ENCODE data around the gene PSMA7. TPM values are rescaled to one million over a fixed set of nuclear protein-coding genes. Genes with fewer than 3 reads are reported as not detected.

PSMA7 gene
- total RNA-seq, 2 donors from 2014 or later: 174 to 176 TPM

DNA sequence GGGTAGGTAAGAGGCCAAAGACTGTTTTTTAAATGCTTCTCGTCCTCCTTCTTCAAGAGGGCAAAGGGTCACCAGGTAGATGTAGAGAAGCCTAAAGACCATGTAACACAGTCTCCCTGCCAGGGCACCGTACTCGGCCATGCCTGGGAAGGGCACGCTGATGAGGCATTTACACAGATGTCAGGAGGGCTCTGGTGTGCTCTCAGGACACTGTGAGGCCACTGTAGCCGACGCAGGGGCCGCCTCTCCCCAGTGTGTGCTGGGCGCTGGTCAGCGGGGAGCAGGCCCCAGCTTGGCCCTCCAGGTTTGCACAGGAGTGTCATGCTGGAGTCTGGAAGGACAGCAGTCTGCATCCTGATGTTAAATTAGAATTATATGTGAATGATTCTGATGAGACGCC lies 32.5 kb upstream of the PSMA7 start:
- DNase-seq (no peak), ATAC-seq (no peak)
- peaks cover 0 to 9% of the 10 kb centered on the region in 2 donors for H3K36me3 ChIP-seq (replicated peaks in 1 of 2; ENCODE audit: insufficient read depth in 1 of 2, low read depth in 2 of 2)
- no peaks in the 10 kb centered on the region for H3K4me1 ChIP-seq
- H3K27me3 ChIP-seq: no peaks in the 10 kb centered on the region
- no peak overlapping the region for H3K27ac ChIP-seq
- WGBS, 2 donors: 78 to 90% methylated on average over 6 to 10 of the region's 10 CpGs
- no peaks in the 10 kb centered on the region for H3K9me3 ChIP-seq
- intact Hi-C loops (cut with DNase I): no loop called here
- no peak overlapping the region for H3K4me3 ChIP-seq
- no peak for TF ChIP-seq POLR2A (IDR thresholded peaks at IDR 0.05)

DNA sequence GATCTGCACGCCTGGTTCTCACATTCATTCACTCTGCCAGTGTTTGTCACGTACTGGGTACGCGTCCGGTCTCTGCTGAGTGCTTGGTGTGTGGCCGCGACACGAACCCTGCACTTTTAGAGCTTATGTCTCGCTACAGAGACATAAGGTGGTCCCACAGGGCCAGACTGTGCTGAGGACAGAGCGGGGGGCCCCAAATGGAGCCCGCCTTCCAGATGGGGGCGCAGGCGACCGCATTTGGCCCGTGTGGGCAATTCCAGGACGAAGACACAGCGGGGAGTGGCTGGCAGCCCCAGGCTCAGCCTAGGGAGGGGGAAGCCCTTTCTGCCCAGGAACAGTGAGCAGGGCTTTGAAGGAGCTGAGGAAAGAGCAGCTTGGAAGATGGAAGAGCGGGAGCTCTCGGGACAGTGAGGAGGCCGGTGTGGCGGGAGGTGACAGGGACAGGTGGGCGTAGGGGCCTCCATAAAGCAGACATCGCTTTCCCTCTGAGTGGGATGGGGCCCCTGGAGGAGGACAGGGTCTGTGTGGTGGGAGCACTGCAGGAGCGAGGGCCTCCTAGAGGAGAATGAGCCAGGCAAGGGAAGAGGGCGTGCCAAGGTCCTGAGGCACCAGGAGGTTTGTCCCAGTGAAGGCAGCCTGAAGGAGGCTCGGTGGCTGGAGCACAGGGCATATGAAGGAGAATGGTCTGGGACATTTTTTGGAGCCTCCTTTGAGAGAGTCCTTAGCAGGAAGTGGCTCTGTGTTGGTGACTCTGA lies 31.9 kb upstream of the PSMA7 start:
- TF ChIP-seq, protein P1, sequence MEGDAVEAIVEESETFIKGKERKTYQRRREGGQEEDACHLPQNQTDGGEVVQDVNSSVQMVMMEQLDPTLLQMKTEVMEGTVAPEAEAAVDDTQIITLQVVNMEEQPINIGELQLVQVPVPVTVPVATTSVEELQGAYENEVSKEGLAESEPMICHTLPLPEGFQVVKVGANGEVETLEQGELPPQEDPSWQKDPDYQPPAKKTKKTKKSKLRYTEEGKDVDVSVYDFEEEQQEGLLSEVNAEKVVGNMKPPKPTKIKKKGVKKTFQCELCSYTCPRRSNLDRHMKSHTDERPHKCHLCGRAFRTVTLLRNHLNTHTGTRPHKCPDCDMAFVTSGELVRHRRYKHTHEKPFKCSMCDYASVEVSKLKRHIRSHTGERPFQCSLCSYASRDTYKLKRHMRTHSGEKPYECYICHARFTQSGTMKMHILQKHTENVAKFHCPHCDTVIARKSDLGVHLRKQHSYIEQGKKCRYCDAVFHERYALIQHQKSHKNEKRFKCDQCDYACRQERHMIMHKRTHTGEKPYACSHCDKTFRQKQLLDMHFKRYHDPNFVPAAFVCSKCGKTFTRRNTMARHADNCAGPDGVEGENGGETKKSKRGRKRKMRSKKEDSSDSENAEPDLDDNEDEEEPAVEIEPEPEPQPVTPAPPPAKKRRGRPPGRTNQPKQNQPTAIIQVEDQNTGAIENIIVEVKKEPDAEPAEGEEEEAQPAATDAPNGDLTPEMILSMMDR (IDR thresholded peaks at IDR 0.05): no peak
- TF ChIP-seq POLR2A (IDR thresholded peaks at IDR 0.05): no peak
- DNase-seq: no peak

DNA sequence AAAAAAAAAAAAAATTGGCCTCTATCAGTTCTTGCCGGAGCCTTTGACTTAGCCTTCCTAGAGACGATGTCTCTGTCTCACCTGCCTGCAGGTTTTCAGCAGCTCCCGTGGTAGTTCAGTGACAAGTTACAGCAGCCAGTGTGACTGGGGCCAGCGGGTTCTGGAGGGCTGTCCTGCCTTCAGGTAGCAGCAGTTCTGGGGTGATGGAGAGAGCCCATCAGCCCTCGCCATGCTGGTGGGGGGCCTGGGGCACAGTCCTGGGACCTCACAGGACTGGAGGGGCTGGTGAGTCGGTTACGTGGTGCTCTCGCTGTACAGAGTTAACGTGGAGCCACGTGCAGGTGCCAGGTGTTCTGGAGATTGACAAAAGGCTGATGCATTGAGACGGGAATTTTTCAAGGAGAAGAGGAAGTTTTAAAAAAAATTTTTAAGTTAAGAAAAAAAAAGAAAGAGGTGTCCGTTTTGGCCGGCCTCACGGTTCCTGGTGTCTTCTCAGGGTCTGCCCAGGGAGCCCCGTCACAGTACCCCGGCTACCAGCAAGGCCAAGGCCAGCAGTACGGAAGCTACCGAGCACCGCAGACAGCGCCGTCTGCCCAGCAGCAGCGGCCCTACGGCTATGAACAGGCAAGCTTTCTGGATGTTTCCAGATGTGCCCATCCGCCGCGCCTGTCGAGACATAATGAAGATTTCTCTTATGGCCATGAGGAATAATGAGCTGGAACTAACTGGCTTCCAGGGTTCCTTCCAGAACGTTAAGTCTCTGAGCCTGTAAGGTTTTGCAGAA lies 31.0 kb upstream of the PSMA7 start:
- H3K36me3 ChIP-seq (replicated peaks in 1 of 2; ENCODE audit: insufficient read depth in 1 of 2, low read depth in 2 of 2): peaks cover 0 to 9% of the 10 kb centered on the region in 2 donors
- H3K27ac ChIP-seq: no peak overlapping the region
- 94 to 96% methylated on average over 28 of the region's 28 CpGs for WGBS, 2 donors
- ATAC-seq (no peak), DNase-seq (no peak)
- no peaks in the 10 kb centered on the region for H3K9me3 ChIP-seq
- intact Hi-C loops (cut with DNase I): no loop called here
- no peak for TF ChIP-seq POLR2A (IDR thresholded peaks at IDR 0.05)
- TF ChIP-seq, protein P1 (IDR thresholded peaks at IDR 0.05): no peak
- no peaks in the 10 kb centered on the region for H3K27me3 ChIP-seq
- no peaks in the 10 kb centered on the region for H3K4me1 ChIP-seq
- H3K4me3 ChIP-seq: no peak overlapping the region

More for the DNA sequence above, 31.9 kb upstream of the PSMA7 start:
- WGBS, 2 donors: 95 to 97% methylated on average over 22 to 26 of the region's 26 CpGs
- Histone ChIP-seq H3K36me3 (replicated peaks in 1 of 2; ENCODE audit: insufficient read depth in 1 of 2, low read depth in 2 of 2) (peaks cover 0 to 9% of the 10 kb centered on the region in 2 donors), H3K4me3 (no peak overlapping the region), H3K9me3 (no peaks in the 10 kb centered on the region), H3K27ac (no peak overlapping the region), H3K27me3 (no peaks in the 10 kb centered on the region), H3K4me1 (no peaks in the 10 kb centered on the region)
- intact Hi-C loops (cut with DNase I): no loop called here
- no peak for ATAC-seq

DNA sequence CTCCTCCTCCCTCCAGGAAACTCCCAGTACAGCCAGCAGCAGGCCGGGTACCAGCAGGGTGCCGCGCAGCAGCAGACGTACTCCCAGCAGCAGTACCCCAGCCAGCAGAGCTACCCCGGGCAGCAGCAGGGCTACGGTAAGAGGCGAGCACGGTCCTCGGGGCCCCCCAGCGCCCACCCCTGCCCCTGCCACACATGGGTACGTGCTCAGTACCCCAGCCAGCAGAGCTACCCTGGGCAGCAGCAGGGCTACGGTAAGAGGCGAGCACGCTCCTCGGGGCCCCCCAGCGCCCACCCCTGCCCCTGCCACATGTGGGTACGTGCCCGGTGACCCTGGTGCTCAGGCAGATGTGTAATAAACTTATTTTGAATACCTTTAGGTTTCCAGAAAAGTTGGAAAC lies 29.5 kb upstream of the PSMA7 start:
- Histone ChIP-seq H3K9me3 (no peaks in the 10 kb centered on the region), H3K36me3 (replicated peaks in 1 of 2; ENCODE audit: insufficient read depth in 1 of 2, low read depth in 2 of 2) (peaks cover 0 to 9% of the 10 kb centered on the region in 2 donors), H3K27me3 (no peaks in the 10 kb centered on the region), H3K4me3 (no peak overlapping the region), H3K4me1 (no peaks in the 10 kb centered on the region), H3K27ac (no peak overlapping the region)
- WGBS, 2 donors: 92% methylated on average over 11 to 18 of the region's 18 CpGs
- TF ChIP-seq, protein P1 (IDR thresholded peaks at IDR 0.05): no peak
- intact Hi-C loops (cut with DNase I): no loop called here
- no peak for ATAC-seq
- DNase-seq: no peak

DNA sequence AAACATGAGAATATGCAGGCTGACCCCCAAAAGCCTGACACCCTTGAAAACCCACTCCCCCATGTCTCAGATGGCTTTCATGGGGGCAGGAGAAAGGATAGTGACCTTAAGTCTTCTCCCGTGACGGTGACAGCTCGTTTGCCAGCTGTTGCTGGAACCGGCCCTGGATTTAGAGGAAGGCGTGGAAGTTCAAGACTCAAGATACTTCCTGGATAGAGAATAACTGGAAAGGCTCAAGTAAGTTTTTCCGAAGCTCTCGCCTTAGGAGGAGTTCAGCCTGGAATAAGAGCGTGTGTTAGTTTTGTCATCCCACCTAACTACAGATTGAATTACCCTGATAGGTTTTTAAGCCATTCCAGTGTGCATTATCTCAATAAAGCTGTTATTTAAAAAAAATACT lies 28.1 kb upstream of the PSMA7 start:
- WGBS, 2 donors: 88 to 92% methylated on average over 8 of the region's 8 CpGs

More for the DNA sequence above, 28.1 kb upstream of the PSMA7 start:
- Histone ChIP-seq H3K27ac (no peak overlapping the region), H3K4me3 (no peak overlapping the region), H3K36me3 (replicated peaks in 1 of 2; ENCODE audit: insufficient read depth in 1 of 2, low read depth in 2 of 2) (peaks cover 0 to 12% of the 10 kb centered on the region in 2 donors), H3K4me1 (no peaks in the 10 kb centered on the region), H3K9me3 (no peaks in the 10 kb centered on the region), H3K27me3 (no peaks in the 10 kb centered on the region)
- intact Hi-C loops (cut with DNase I): no loop called here
- no peak for DNase-seq
- no peak for ATAC-seq
- TF ChIP-seq, protein P1 (IDR thresholded peaks at IDR 0.05): no peak
- TF ChIP-seq POLR2A (IDR thresholded peaks at IDR 0.05): no peak

Data from body of pancreas (tissue), 4 donors.